Panc1 (cell line): ENCODE data around the gene EEF1AKMT2. TPM values are rescaled to one million over a fixed set of nuclear protein-coding genes. Genes with fewer than 3 reads are reported as not detected.

ENCODE experiments used
- ATAC-seq: fragments of 200-7000 bp; cut with Tn5 transposase; 2 replicates; pipeline ENCODE4 v1.9.1; 2020; ENCODE audit warnings: mild to moderate bottlenecking, moderate library complexity
- BruUV-seq: library from RNA; stranded (reverse); fragments of 400-500 nt; replicated peaks from 2 replicates; lab custom pipeline; 2021; lab: Mats Ljungman, UMichigan
- CTCF ChIA-PET: fragments of 300-600 bp; sonication (Branson Sonifier 250); formaldehyde crosslinking; loops from one replicate; lab custom pipeline; 2022; ENCODE audit warnings: antibody characterized with exemption; lab: Charles Lee
- POLR2A ChIA-PET: fragments of 300-600 bp; sonication (Branson Sonifier 250); formaldehyde crosslinking; loops from one replicate; lab custom pipeline; 2022; ENCODE audit warnings: antibody characterized with exemption; lab: Charles Lee
- DNase-seq: peaks from one replicate; pipeline ENCODE4 v3.0.0-alpha.2; 2010; ENCODE audit warnings: low read depth, low spot score
- H3K27ac ChIP-seq: 2 replicates; pipeline ENCODE4 v1.5.1; 2011; ENCODE audit warnings: mild to moderate bottlenecking, low read length, inconsistent platforms
- H3K27me3 ChIP-seq: fragments of 200-500 bp; sonication (Bioruptor generic); 2 replicates; pipeline ENCODE4 v1.6.0; 2014; ENCODE audit warnings: low read length, inconsistent platforms; ENCODE audit not compliant: control insufficient read depth, insufficient read depth
- H3K36me3 ChIP-seq: fragments of 200-500 bp; sonication (Bioruptor generic); 2 replicates; pipeline ENCODE4 v1.5.1; 2014; ENCODE audit warnings: inconsistent platforms, mild to moderate bottlenecking, low read length, moderate library complexity; ENCODE audit not compliant: control insufficient read depth, insufficient read depth
- H3K4me1 ChIP-seq: 2 replicates; pipeline ENCODE4 v1.5.1; 2011; ENCODE audit warnings: inconsistent platforms, mild to moderate bottlenecking, low read length, moderate library complexity; ENCODE audit not compliant: control insufficient read depth, insufficient read depth
- H3K4me3 ChIP-seq, 2 experiments: 2 replicates each; pipeline ENCODE4 v1.5.1; 2011 to 2012; ENCODE audit warnings: low read depth in 2 of 2, low read length in 2 of 2, mild to moderate bottlenecking in 2 of 2, inconsistent platforms in 1 of 2, moderate library complexity in 1 of 2
- H3K9me3 ChIP-seq: fragments of 200-500 bp; sonication (Bioruptor generic); 2 replicates; pipeline ENCODE4 v1.5.1; 2014; ENCODE audit warnings: low read depth, mild to moderate bottlenecking, inconsistent platforms, low read length, moderate library complexity; ENCODE audit not compliant: control insufficient read depth, insufficient read depth
- POLR2AphosphoS5 ChIP-seq: IDR thresholded peaks from 2 replicates; pipeline ENCODE4 v1.6.1; 2012; ENCODE audit warnings: mild to moderate bottlenecking, low read depth, low read length, moderate library complexity
- SIN3A ChIP-seq: IDR thresholded peaks from 2 replicates; pipeline ENCODE4 v1.6.1; 2012; ENCODE audit warnings: low read depth, mild to moderate bottlenecking, low read length, moderate library complexity, borderline replicate concordance; ENCODE audit not compliant: insufficient read depth
- TCF7L2 ChIP-seq: IDR thresholded peaks from 2 replicates; pipeline ENCODE4 v1.6.1; 2011; ENCODE audit warnings: mild to moderate bottlenecking, low read depth, low read length, inconsistent platforms
- in situ Hi-C: cut with HindIII; loops from 2 replicates; pipeline ENCODE4 v1.10.0; 2016; ENCODE audit warnings: low sequenced_read_pairs, low pct_unique_long_range_greater_than_20kb
- intact Hi-C: fragments of 100-400 bp; cut with micrococcal nuclease; formaldehyde crosslinking; loops from one replicate; pipeline ENCODE4 v1.10.0; 2022; ENCODE audit not compliant: unreplicated experiment
- total RNA-seq: library from RNA; stranded (reverse); gene quantifications from one replicate; pipeline ENCODE4 v1.2.1, GENCODE V29; 2021; ENCODE audit not compliant: unreplicated experiment
- TF ChIP-seq, protein P1 (sequence below), 2 experiments: IDR thresholded peaks; 2 replicates each; pipeline ENCODE4 v1.6.1; 2011 to 2012; ENCODE audit warnings: low read depth in 2 of 2, control low read depth in 1 of 2, low read length in 1 of 2, mild to moderate bottlenecking in 1 of 2, moderate library complexity in 1 of 2; ENCODE audit not compliant: insufficient read depth in 1 of 2
- TF ChIP-seq, protein P2 (sequence below): fragments of 450-650 bp; IDR thresholded peaks from 2 replicates; pipeline ENCODE4 v1.5.1; 2017; ENCODE audit warnings: mild to moderate bottlenecking

Gene EEF1AKMT2
- total RNA-seq, 1 experiment from 2014 or later = 39.2 TPM

DNA sequence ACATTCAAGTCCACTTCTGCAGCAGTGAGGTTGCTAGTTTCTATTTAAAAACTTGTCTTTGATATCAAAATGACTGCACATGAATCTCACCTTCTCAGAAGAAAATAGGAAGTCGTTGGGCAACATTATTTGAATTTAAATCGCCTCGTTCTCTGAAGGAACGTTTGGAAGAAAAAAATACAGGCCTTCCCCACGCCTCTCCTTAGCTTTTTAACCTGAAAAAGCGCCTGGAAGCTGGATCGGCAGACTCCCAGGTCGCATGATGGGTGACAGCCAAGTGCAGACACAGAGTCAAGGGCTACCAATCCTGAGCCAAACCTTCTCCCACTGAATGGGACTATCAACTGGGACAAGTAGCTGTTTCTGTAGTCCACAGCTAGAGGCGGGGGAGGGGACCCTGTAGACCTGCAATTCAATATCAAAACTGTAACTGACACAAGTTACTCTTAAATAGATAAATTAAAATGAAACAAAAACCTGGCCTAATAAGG, 49.7 kb downstream of the EEF1AKMT2 start:
- no peaks in the 10 kb centered on the region for H3K9me3 ChIP-seq
- ATAC-seq (no peak), DNase-seq (no peak)
- in situ Hi-C loops = no loop called here
- intact Hi-C loops = loop anchor here (2.0 kb wide), 2 partner anchors 201 to 211 kb away; no protein-coding TSS in a partner anchor
- ChIA-PET POLR2A (interaction anchor here (0.7 kb wide), 1 partner anchor 206 kb away, joined by 5 read pairs; no protein-coding TSS in a partner anchor), CTCF (interaction anchor here (0.7 to 1.8 kb wide), 15 partner anchors 9 to 211 kb away, joined by 3 to 23 read pairs (median 5); no protein-coding TSS in a partner anchor)
- no TSS peak for BruUV-seq
- peak overlapping the region; percentile 71 to 77 for H3K4me3 ChIP-seq
- H3K36me3 ChIP-seq = no peaks in the 10 kb centered on the region
- TF ChIP-seq, protein P1, sequence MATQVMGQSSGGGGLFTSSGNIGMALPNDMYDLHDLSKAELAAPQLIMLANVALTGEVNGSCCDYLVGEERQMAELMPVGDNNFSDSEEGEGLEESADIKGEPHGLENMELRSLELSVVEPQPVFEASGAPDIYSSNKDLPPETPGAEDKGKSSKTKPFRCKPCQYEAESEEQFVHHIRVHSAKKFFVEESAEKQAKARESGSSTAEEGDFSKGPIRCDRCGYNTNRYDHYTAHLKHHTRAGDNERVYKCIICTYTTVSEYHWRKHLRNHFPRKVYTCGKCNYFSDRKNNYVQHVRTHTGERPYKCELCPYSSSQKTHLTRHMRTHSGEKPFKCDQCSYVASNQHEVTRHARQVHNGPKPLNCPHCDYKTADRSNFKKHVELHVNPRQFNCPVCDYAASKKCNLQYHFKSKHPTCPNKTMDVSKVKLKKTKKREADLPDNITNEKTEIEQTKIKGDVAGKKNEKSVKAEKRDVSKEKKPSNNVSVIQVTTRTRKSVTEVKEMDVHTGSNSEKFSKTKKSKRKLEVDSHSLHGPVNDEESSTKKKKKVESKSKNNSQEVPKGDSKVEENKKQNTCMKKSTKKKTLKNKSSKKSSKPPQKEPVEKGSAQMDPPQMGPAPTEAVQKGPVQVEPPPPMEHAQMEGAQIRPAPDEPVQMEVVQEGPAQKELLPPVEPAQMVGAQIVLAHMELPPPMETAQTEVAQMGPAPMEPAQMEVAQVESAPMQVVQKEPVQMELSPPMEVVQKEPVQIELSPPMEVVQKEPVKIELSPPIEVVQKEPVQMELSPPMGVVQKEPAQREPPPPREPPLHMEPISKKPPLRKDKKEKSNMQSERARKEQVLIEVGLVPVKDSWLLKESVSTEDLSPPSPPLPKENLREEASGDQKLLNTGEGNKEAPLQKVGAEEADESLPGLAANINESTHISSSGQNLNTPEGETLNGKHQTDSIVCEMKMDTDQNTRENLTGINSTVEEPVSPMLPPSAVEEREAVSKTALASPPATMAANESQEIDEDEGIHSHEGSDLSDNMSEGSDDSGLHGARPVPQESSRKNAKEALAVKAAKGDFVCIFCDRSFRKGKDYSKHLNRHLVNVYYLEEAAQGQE (IDR thresholded peaks at IDR 0.05; ENCODE audit: insufficient read depth in 1 of 2, low read depth in 2 of 2, low read length in 1 of 2) = no peak
- TF ChIP-seq POLR2AphosphoS5 (no peak), TCF7L2 (no peak), SIN3A (no peak)
- TF ChIP-seq, protein P2, sequence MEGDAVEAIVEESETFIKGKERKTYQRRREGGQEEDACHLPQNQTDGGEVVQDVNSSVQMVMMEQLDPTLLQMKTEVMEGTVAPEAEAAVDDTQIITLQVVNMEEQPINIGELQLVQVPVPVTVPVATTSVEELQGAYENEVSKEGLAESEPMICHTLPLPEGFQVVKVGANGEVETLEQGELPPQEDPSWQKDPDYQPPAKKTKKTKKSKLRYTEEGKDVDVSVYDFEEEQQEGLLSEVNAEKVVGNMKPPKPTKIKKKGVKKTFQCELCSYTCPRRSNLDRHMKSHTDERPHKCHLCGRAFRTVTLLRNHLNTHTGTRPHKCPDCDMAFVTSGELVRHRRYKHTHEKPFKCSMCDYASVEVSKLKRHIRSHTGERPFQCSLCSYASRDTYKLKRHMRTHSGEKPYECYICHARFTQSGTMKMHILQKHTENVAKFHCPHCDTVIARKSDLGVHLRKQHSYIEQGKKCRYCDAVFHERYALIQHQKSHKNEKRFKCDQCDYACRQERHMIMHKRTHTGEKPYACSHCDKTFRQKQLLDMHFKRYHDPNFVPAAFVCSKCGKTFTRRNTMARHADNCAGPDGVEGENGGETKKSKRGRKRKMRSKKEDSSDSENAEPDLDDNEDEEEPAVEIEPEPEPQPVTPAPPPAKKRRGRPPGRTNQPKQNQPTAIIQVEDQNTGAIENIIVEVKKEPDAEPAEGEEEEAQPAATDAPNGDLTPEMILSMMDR = no peak
- no peaks in the 10 kb centered on the region for H3K27me3 ChIP-seq
- H3K27ac ChIP-seq = peak overlapping the region; percentile 86
- peaks cover 71% of the 10 kb centered on the region for H3K4me1 ChIP-seq

DNA sequence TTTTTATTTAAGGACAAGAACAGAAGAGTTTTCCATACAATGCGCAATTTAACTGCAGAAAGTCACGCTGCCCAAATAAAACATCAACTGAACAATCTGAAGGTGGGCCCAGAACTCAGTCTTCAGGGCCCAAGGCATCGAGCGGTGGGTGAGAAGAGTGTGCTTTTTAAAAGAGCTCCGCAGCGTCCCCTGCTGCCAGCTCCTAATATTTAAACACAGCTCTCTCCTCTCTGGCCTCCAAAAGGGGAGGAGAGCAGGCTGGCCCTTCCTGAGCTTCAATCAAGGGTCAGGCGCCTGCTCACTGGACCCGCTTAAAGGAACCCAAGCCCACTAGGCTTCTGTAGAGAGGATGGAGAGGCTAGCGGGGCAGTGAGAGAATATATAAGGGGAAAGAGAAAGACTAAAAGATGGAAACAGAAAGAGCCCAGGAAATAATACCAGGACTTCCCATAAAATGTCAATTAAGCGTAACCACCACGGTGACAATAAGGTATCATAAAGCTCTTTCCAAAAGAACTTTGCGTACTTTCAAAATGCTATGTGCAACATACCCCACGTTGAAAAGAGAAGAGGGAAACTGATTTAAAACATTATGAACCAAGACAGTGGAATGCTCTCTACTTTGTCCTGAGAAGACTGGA, 50.3 kb downstream of the EEF1AKMT2 start:
- no peak for TF ChIP-seq POLR2AphosphoS5
- TF ChIP-seq, protein P2 = peak; percentile 99
- Histone ChIP-seq H3K9me3 (no peaks in the 10 kb centered on the region), H3K27ac (peak overlapping the region; percentile 86), H3K27me3 (no peaks in the 10 kb centered on the region), H3K36me3 (no peaks in the 10 kb centered on the region), H3K4me3 (peak overlapping the region; percentile 33 to 77), H3K4me1 (peaks cover 76% of the 10 kb centered on the region)
- ChIA-PET POLR2A (interaction anchor here (0.7 kb wide), 1 partner anchor 206 kb away, joined by 5 read pairs; no protein-coding TSS in a partner anchor), CTCF (interaction anchor here (0.6 to 1.8 kb wide), 16 partner anchors 8 to 211 kb away, joined by 3 to 23 read pairs (median 4); no protein-coding TSS in a partner anchor)
- ATAC-seq (peak; percentile 66), DNase-seq (no peak)
- intact Hi-C loops = loop anchor here (2.0 kb wide), 2 partner anchors 201 to 211 kb away; no protein-coding TSS in a partner anchor
- in situ Hi-C loops = no loop called here
- BruUV-seq = no TSS peak
